ENCODE measurements around the gene CACNA2D2.

The CACNA2D2 gene

DNA sequence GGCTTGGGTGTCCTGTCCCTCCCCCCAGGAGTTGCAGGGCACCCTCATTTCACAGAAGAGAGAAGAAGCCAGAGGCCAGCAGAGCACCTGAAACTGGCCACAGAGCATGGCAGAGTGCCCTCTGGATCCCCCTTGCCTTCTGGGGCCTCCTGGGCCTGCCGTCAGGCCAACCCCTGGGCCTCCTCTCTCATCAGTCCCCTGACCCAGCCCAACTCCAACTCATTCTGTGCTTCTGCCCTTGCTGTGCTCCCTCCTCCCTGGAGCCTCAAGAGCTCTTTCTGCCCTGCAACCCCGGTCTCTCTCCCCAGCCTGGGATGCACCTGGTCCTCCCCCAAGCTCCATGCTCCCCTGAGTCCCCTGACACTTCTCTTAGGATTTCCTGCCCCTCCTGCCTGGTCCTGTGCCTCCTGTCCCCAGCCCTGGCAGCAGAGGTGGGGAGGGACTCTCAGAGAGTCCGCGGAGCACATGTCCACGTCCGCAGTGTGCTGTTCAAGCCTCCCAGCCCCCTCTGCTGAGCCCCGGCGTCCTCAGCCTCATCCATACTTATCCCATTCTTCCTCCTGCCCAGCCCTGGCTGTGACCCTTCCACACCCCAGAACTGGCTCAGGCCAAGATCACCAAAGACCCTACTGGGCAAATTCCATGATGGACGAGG, 30.5 kb upstream of the CACNA2D2 start:
- no peak overlapping the region for H3K4me3 ChIP-seq (ENCODE audit: low read depth, low read length)
- TF ChIP-seq, protein P1, sequence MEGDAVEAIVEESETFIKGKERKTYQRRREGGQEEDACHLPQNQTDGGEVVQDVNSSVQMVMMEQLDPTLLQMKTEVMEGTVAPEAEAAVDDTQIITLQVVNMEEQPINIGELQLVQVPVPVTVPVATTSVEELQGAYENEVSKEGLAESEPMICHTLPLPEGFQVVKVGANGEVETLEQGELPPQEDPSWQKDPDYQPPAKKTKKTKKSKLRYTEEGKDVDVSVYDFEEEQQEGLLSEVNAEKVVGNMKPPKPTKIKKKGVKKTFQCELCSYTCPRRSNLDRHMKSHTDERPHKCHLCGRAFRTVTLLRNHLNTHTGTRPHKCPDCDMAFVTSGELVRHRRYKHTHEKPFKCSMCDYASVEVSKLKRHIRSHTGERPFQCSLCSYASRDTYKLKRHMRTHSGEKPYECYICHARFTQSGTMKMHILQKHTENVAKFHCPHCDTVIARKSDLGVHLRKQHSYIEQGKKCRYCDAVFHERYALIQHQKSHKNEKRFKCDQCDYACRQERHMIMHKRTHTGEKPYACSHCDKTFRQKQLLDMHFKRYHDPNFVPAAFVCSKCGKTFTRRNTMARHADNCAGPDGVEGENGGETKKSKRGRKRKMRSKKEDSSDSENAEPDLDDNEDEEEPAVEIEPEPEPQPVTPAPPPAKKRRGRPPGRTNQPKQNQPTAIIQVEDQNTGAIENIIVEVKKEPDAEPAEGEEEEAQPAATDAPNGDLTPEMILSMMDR (IDR thresholded peaks at IDR 0.05; ENCODE audit: borderline replicate concordance, insufficient read depth, low read depth, low read length): no peak

DNA sequence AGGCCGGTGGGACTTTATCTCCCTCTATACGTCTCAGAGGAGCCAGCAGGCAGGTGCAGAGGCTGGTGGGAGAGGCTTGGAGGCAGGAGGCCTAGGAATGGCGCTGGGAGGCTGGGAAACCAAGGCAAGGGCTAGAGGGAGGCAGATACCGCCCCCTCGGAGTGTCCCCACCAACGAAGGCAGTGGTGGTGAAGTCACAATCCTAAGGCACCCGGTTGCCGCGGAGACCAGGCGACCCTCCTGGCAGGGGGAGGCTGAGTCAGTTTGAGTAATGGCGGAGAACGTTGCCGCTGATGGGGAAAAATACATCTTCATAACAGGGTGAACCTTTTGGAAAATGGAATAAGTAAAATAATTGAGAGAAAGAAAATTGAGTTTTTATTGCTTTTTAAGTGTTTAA, 29.9 kb upstream of the CACNA2D2 start:
- H3K4me3 ChIP-seq (ENCODE audit: low read depth, low read length): no peak overlapping the region
- TF ChIP-seq, protein P1 (IDR thresholded peaks at IDR 0.05; ENCODE audit: borderline replicate concordance, insufficient read depth, low read depth, low read length): no peak

DNA sequence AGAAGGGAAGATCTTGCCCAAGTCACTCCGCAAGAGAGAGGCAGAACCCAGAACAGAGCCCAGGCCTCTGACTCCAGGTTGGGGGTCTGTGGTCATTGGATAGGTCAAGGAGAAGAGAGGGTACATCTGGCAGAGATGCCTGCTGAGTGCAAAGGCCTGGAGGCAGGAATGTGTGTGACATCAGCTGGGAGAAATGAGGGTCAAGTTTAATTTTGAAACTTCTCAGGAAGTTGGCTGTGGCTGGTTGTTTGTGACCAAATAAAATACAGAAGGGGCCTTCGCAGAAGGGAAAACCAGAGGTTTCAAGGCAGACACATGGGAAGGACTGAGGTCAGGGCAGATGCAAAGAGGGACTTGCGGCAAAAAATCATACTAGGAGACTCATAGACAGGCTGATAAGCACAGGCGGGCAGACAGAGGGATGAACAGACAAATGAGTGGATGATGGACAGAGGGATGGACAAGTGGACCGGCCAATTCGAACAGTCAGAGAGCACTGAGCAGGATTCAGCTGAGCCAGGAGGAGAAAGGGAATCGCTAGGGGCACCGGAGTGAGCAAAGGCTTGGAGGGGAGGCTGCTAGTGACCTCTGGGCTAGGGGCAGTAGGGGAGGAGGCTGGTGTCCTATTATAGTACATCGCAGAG, 28.8 kb upstream of the CACNA2D2 start:
- TF ChIP-seq, protein P1 (IDR thresholded peaks at IDR 0.05; ENCODE audit: borderline replicate concordance, insufficient read depth, low read depth, low read length): no peak
- H3K4me3 ChIP-seq (ENCODE audit: low read depth, low read length): no peak overlapping the region

DNA sequence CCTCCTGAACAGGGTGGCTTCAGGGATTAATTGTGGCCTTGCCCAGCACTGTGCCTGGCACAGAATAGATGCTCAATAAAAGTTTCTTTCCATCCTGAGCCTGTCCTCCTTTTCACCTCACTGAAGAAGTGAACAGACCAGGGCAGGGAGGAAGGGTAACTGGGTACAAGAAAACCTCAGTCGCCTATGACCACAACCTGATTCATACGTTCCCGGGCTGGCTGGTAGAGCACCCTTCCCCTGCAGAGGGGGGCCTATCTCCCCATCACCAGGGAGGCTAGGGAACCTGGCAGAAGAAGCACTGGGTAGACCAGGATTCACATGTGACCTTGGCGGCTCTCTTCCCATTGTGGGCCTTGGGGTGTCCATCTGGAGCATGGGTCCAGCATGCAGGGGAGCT, 27.8 kb upstream of the CACNA2D2 start:
- TF ChIP-seq, protein P1 (IDR thresholded peaks at IDR 0.05; ENCODE audit: borderline replicate concordance, insufficient read depth, low read depth, low read length): no peak
- no peak overlapping the region for H3K4me3 ChIP-seq (ENCODE audit: low read depth, low read length)

DNA sequence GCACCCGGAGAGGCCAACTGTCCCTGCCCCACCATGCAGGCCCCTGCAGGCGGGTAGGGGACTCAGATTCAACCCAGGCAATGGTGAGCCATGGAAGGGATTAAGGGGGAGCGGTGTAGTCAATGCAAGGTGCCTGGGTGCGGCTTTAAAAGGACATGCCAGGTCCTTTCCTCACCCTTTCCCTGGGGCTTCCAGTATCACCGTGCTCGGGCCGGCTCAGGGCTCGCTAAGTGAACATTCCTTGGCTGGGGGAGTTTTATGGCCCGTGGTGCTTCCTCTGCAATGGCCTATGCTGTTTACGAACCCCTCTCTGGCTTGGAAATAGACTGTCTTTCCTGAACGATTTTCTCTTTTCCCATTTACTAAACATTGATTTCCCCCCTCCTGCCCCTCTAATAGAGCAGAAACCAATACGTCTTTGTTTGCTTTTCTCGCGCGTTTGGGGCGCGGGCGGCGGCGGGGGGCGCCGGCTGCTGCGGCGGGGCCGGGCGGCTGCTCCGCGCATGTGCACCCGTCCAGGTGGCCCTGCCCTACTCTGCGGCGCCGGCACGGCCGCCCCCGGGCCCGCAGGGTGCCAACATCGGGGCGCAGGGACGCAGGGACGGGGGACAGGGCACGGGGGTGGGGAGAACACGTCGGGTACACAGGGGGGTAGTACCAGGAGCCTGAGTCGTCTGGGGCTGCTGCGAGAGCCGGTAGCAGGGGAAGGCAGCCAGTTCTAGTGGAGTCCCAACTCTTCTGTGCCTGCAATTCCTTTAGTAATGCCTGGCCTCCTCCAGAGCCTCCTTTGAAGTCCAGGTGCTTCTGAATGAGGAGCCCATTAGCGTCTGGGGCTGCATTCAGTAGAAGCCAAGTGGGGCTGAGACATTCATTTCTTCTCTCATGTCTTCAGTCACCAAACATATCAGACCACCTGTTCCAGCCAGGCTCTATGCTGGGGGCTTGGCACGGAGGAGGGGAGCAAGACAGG, 26.9 kb upstream of the CACNA2D2 start:
- H3K4me3 ChIP-seq (ENCODE audit: low read depth, low read length): no peak overlapping the region
- TF ChIP-seq, protein P1 (IDR thresholded peaks at IDR 0.05; ENCODE audit: borderline replicate concordance, insufficient read depth, low read depth, low read length): no peak

DNA sequence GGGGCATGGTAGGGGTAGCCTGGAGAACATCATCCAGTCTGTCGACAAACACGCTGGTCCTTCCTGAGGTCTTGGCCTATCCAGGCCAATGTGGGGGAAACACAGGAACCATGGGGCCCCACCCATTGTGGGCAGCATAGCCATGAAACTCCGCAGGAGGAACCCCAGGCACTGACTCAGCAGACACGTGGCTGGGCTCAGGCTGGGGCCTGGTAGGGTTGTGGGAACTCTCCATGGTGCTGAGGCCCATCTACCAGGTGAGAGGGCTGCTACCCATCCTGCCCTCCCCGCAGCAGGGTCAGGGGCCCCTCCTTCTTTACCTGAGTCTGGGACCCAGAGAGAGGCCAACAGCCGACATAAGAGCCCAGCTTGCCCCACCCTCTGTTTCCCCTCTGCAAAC, 22.6 kb upstream of the CACNA2D2 start:
- TF ChIP-seq, protein P1 (IDR thresholded peaks at IDR 0.05; ENCODE audit: borderline replicate concordance, insufficient read depth, low read depth, low read length): no peak
- H3K4me3 ChIP-seq (ENCODE audit: low read depth, low read length): no peak overlapping the region

All from GM12875 (cell line).